Measurements from ENCODE around the gene TIGD6.
A peak's percentile ranks its signal among the peaks of the same experiment; 100 is the strongest.
"Not testable (repeated sequence)": the region's sequence is repeated elsewhere in the genome, so short reads cannot be mapped to it uniquely, and the experiment has no call there.

TIGD6 gene

DNA sequence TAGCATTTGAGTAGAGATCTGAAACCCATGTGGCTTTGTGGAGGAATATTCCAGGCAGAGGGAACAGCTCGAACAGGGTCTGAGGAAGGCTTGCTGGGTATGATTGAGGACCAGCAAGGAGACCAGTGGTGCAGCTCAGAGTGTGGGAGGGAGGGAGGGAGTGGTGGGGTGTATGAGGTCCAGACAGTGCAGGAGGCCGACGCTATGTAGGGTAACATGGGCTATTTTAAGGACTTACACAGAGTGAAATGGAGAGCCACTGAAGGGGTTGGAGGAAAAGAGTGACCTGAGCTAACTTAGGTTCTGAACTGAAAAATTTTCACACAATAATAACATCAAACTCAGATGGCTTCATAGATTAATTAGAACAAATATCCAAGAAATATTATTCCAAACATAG, 42.0 kb upstream of the TIGD6 start:
- H3K4me3 ChIP-seq (ENCODE audit: low read depth, low read length): no peak overlapping the region
- TF ChIP-seq CTCF (IDR thresholded peaks at IDR 0.05; ENCODE audit: low read depth, low read length, missing control alignments): no peak
- DNase-seq (ENCODE audit: low read depth): no peak
- in situ Hi-C loops (cut with HindIII; ENCODE audit: low sequenced_read_pairs): no loop called here

- DNase-seq (ENCODE audit: low read depth): no peak
- no peak for TF ChIP-seq CTCF (IDR thresholded peaks at IDR 0.05; ENCODE audit: low read depth, low read length, missing control alignments)
- no peak overlapping the region for H3K4me3 ChIP-seq (ENCODE audit: low read depth, low read length)
- in situ Hi-C loops (cut with HindIII; ENCODE audit: low sequenced_read_pairs): no loop called here
Measured at GRCh38 chr5:150038547-150038946, 38.1 kb upstream of the TIGD6 start.

DNA sequence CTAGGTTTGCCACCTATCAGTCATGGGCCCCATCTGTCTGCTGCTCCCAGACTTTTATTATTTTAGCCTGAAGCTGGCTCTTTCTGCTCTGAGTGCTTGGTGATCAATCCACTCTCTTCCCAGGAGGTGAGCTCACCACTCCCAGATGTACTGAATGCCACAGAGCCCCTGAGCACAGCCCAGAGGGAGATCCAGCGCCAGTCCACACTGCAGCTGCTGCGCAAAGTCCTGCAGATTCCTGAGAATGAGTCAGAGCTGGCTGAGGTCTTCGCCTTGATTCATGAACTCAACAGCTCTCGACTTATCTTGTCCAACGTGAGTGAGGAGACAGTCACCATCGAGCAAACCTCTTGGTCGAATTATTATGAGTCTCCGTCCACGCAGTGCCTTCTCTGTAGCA, 36.1 kb upstream of the TIGD6 start:
- no peak for TF ChIP-seq CTCF (IDR thresholded peaks at IDR 0.05; ENCODE audit: low read depth, low read length, missing control alignments)
- in situ Hi-C loops (cut with HindIII; ENCODE audit: low sequenced_read_pairs): no loop called here
- peak; percentile 92 for DNase-seq (ENCODE audit: low read depth)
- no peak overlapping the region for H3K4me3 ChIP-seq (ENCODE audit: low read depth, low read length)

- in situ Hi-C loops (cut with HindIII; ENCODE audit: low sequenced_read_pairs): no loop called here
- no peak for DNase-seq (ENCODE audit: low read depth)
- no peak overlapping the region for H3K4me3 ChIP-seq (ENCODE audit: low read depth, low read length)
- no peak for TF ChIP-seq CTCF (IDR thresholded peaks at IDR 0.05; ENCODE audit: low read depth, low read length, missing control alignments)
Measured at GRCh38 chr5:150035139-150035895, 34.9 kb upstream of the TIGD6 start.

DNA sequence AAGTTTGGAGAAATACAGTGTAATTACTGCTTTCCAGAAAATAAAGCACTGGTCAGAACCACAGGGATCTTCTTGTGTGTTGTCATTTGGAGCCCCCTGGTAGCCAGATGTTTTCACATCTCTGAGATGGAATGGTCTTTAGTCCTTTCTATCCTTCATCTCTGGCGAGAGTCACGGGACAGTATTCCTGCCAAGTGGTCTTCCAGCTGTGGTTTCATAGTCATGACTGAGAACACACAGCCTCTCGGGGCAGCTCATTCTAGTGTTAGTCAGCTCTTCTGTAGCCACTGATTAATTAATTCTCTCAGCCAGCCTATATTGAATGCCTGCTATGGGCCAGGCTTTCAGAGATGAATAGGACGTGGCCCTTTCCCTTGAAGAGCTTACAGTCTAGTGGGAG, 34.2 kb upstream of the TIGD6 start:
- no peak overlapping the region for H3K4me3 ChIP-seq (ENCODE audit: low read depth, low read length)
- in situ Hi-C loops (cut with HindIII; ENCODE audit: low sequenced_read_pairs): no loop called here
- peak; percentile 89 for DNase-seq (ENCODE audit: low read depth)
- no peak for TF ChIP-seq CTCF (IDR thresholded peaks at IDR 0.05; ENCODE audit: low read depth, low read length, missing control alignments)

DNA sequence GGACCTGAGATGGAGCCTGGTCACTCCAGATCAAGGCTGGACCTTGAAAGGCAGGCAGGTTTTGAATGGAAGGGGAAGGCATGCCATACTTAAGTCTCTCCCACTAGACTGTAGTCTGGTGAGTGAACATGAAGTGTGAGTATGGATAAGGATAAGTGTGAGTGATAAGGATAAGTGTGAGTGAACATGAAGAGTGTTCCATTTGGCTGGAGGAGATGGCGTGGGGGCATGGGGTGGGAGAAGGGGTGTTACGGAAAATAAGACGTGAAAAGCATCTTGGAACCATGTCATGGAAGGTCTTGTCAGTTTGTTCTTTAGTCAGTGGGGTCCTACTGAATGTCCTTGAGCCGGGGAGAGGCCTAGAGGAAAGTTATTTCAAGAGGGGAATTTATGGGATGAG, 32.9 kb upstream of the TIGD6 start:
- TF ChIP-seq CTCF (IDR thresholded peaks at IDR 0.05; ENCODE audit: low read depth, low read length, missing control alignments): no peak
- in situ Hi-C loops (cut with HindIII; ENCODE audit: low sequenced_read_pairs): no loop called here

GRCh38 chr5:150028047-150028446, 27.6 kb upstream of the TIGD6 start:
- in situ Hi-C loops (cut with HindIII; ENCODE audit: low sequenced_read_pairs): loop anchor here (5.0 kb wide), 1 partner anchor 79 kb away; no protein-coding TSS in a partner anchor
- not testable (repeated sequence) for DNase-seq (ENCODE audit: low read depth); H3K4me3 ChIP-seq (ENCODE audit: low read depth, low read length)

More for the DNA sequence above, 32.9 kb upstream of the TIGD6 start:
- DNase-seq (ENCODE audit: low read depth): no peak
- no peak overlapping the region for H3K4me3 ChIP-seq (ENCODE audit: low read depth, low read length)
